Mesenchymal stem cell (in vitro differentiated cells and primary cell): Measurements from ENCODE around the gene TBC1D9.
"Not testable (repeated sequence)": the region's sequence is repeated elsewhere in the genome, so short reads cannot be mapped to it uniquely, and the experiment has no call there.

Experiments
- DNase-seq: peaks from one replicate; pipeline ENCODE4 v3.0.0-alpha.2; 2013
- H2AFZ ChIP-seq: one replicate; pipeline ENCODE4 v1.6.1; 2013; ENCODE audit warnings: low read depth, mild to moderate bottlenecking, control low read depth, inconsistent platforms, low read length, moderate library complexity
- H2AK5ac ChIP-seq: 2 replicates; pipeline ENCODE4 v1.6.1; 2013; ENCODE audit warnings: low read length, moderate library complexity, mild to moderate bottlenecking, inconsistent platforms; ENCODE audit not compliant: severe bottlenecking
- H2BK120ac ChIP-seq: one replicate; pipeline ENCODE4 v1.6.1; 2013; ENCODE audit warnings: low read depth, mild to moderate bottlenecking, inconsistent platforms, low read length, moderate library complexity
- H2BK12ac ChIP-seq, 2 experiments: one replicate each; pipeline ENCODE4 v1.6.1; 2013; ENCODE audit warnings: inconsistent platforms in 2 of 2, low read length in 2 of 2, mild to moderate bottlenecking in 2 of 2, moderate library complexity in 2 of 2, control low read depth in 1 of 2
- H2BK15ac ChIP-seq: one replicate; pipeline ENCODE4 v1.6.1; 2013; ENCODE audit warnings: mild to moderate bottlenecking, low read depth, inconsistent platforms; ENCODE audit not compliant: poor library complexity, severe bottlenecking
- H2BK5ac ChIP-seq: 2 replicates; pipeline ENCODE4 v1.6.1; 2013; ENCODE audit warnings: low read depth, mild to moderate bottlenecking, low read length, control low read depth, inconsistent platforms; ENCODE audit not compliant: poor library complexity, severe bottlenecking
- H3K14ac ChIP-seq, 2 experiments: one replicate each; pipeline ENCODE4 v1.6.1; 2013; ENCODE audit warnings: inconsistent platforms in 2 of 2, low read length in 2 of 2, control low read depth in 1 of 2, mild to moderate bottlenecking in 1 of 2, moderate library complexity in 1 of 2
- H3K18ac ChIP-seq, 2 experiments: one replicate each; pipeline ENCODE4 v1.6.1; 2013; ENCODE audit warnings: inconsistent platforms in 2 of 2, low read length in 2 of 2, control low read depth in 1 of 2, low read depth in 1 of 2, mild to moderate bottlenecking in 1 of 2
- H3K23ac ChIP-seq, 2 experiments: one replicate each; pipeline ENCODE4 v1.6.1; 2013; ENCODE audit warnings: inconsistent platforms in 2 of 2, low read length in 2 of 2, mild to moderate bottlenecking in 2 of 2, moderate library complexity in 2 of 2, control low read depth in 1 of 2
- H3K27ac ChIP-seq: 2 replicates; pipeline ENCODE4 v1.5.1; 2013; ENCODE audit warnings: mild to moderate bottlenecking, moderate library complexity, low read length, control low read depth, inconsistent platforms; ENCODE audit not compliant: poor library complexity, severe bottlenecking
- H3K27me3 ChIP-seq, 2 experiments: 2 replicates each; pipeline versions ENCODE4 v1.6.1 to v1.7.0; 2013; ENCODE audit warnings: low read length in 2 of 2, mild to moderate bottlenecking in 2 of 2, moderate library complexity in 2 of 2, control low read depth in 1 of 2, inconsistent platforms in 1 of 2; ENCODE audit not compliant: control insufficient read depth in 1 of 2, insufficient read depth in 1 of 2
- H3K36me3 ChIP-seq, 2 experiments: 2 replicates each; pipeline versions ENCODE4 v1.6.1 to v1.7.0; 2013; ENCODE audit warnings: low read length in 2 of 2, control low read depth in 1 of 2, inconsistent platforms in 1 of 2, low read depth in 1 of 2, mild to moderate bottlenecking in 1 of 2; ENCODE audit not compliant: insufficient read depth in 2 of 2, control insufficient read depth in 1 of 2
- H3K4ac ChIP-seq, 2 experiments: one replicate each; pipeline ENCODE4 v1.6.1; 2013; ENCODE audit warnings: inconsistent platforms in 2 of 2, low read length in 2 of 2, mild to moderate bottlenecking in 2 of 2, moderate library complexity in 2 of 2, control low read depth in 1 of 2, low read depth in 1 of 2
- H3K4me1 ChIP-seq: 2 replicates; pipeline ENCODE4 v1.6.1; 2013; ENCODE audit warnings: low read depth, low read length, control low read depth; ENCODE audit not compliant: control insufficient read depth, insufficient read depth
- H3K4me2 ChIP-seq: 2 replicates; pipeline ENCODE4 v1.6.1; 2013; ENCODE audit warnings: low read length, mild to moderate bottlenecking, inconsistent platforms; ENCODE audit not compliant: poor library complexity, severe bottlenecking
- H3K4me3 ChIP-seq, 2 experiments: 2 replicates each; pipeline versions ENCODE4 v1.5.1 to v1.7.0; 2013; ENCODE audit warnings: low read length in 2 of 2, mild to moderate bottlenecking in 2 of 2, control low read depth in 1 of 2, low read depth in 1 of 2; ENCODE audit not compliant: insufficient read depth in 1 of 2
- H3K79me1 ChIP-seq: replicated peaks from 2 replicates; pipeline ENCODE4 v1.6.1; 2013; ENCODE audit warnings: mild to moderate bottlenecking, control low read depth, low read length, inconsistent platforms; ENCODE audit not compliant: poor library complexity, severe bottlenecking
- H3K9ac ChIP-seq: 2 replicates; pipeline ENCODE4 v1.7.0; 2013; ENCODE audit warnings: mild to moderate bottlenecking, low read length, moderate library complexity
- H3K9me3 ChIP-seq: 2 replicates; pipeline ENCODE4 v1.7.0; 2013; ENCODE audit warnings: mild to moderate bottlenecking, low read length; ENCODE audit not compliant: control insufficient read depth
- H4K8ac ChIP-seq: one replicate; pipeline ENCODE4 v1.6.1; 2013; ENCODE audit warnings: inconsistent platforms, mild to moderate bottlenecking, low read length, moderate library complexity
- H4K91ac ChIP-seq: one replicate; pipeline ENCODE4 v1.6.1; 2013; ENCODE audit warnings: mild to moderate bottlenecking, low read length, inconsistent platforms
- WGBS: methylation state at CpG from one replicate; pipeline ENCODE4 v1.1.7; 2013; ENCODE audit warnings: mixed read lengths; 5-methylcytosine and 5-hydroxymethylcytosine counted together

Gene TBC1D9

GRCh38 chr4:140789759-140790158 is 33.6 kb upstream of the TBC1D9 start:
- no peak overlapping the region for H3K4me3 ChIP-seq
- DNase-seq, result peak; percentile 33
- WGBS, result 39% methylated on average over 5 of the region's 5 CpGs
- H3K4me1 ChIP-seq, result no peaks in the 10 kb centered on the region
- no peak overlapping the region for H2BK120ac ChIP-seq
- no peaks in the 10 kb centered on the region for H3K36me3 ChIP-seq
- H3K9ac ChIP-seq, result no peak overlapping the region
- no peak overlapping the region for H3K27ac ChIP-seq
- H3K23ac ChIP-seq, result no peak overlapping the region
- no peak overlapping the region for H2BK15ac ChIP-seq
- H3K27me3 ChIP-seq, result no peaks in the 10 kb centered on the region
- H2BK5ac ChIP-seq, result no peak overlapping the region
- no peak overlapping the region for H2AK5ac ChIP-seq
- no peaks in the 10 kb centered on the region for H3K79me1 ChIP-seq
- H3K14ac ChIP-seq, result no peak overlapping the region
- H2BK12ac ChIP-seq, result no peak overlapping the region
- no peak overlapping the region for H2AFZ ChIP-seq
- H4K91ac ChIP-seq, result no peak overlapping the region
- no peak overlapping the region for H3K4ac ChIP-seq
- no peak overlapping the region for H4K8ac ChIP-seq
- H3K18ac ChIP-seq, result no peak overlapping the region
- H3K4me2 ChIP-seq, result no peak overlapping the region
- H3K9me3 ChIP-seq, result no peaks in the 10 kb centered on the region

- not testable (repeated sequence) for H2AFZ ChIP-seq, H3K4me3 ChIP-seq, H3K23ac ChIP-seq, H3K36me3 ChIP-seq, H3K14ac ChIP-seq, H4K8ac ChIP-seq, H2BK15ac ChIP-seq, H3K27me3 ChIP-seq, H3K27ac ChIP-seq, H3K4ac ChIP-seq, H2BK12ac ChIP-seq, H3K18ac ChIP-seq, H4K91ac ChIP-seq, H3K79me1 ChIP-seq, DNase-seq, H2BK120ac ChIP-seq, H3K4me1 ChIP-seq, H3K9ac ChIP-seq, H2AK5ac ChIP-seq, H3K4me2 ChIP-seq, H3K9me3 ChIP-seq, H2BK5ac ChIP-seq
Measured at GRCh38 chr4:140782787-140783186, 26.6 kb upstream of the TBC1D9 start.

- Histone ChIP-seq H4K91ac (no peak overlapping the region), H3K9me3 (no peaks in the 10 kb centered on the region), H2BK120ac (no peak overlapping the region), H3K18ac (no peak overlapping the region), H3K9ac (no peak overlapping the region), H3K36me3 (no peaks in the 10 kb centered on the region), H2AK5ac (no peak overlapping the region), H2BK5ac (no peak overlapping the region), H3K4me3 (no peak overlapping the region), H4K8ac (no peak overlapping the region), H3K27ac (no peak overlapping the region), H3K4me2 (no peak overlapping the region), H3K14ac (no peak overlapping the region), H2BK12ac (no peak overlapping the region), H3K79me1 (no peaks in the 10 kb centered on the region), H3K4ac (no peak overlapping the region), H2BK15ac (no peak overlapping the region), H3K27me3 (no peaks in the 10 kb centered on the region), H3K23ac (no peak overlapping the region), H2AFZ (no peak overlapping the region), H3K4me1 (no peaks in the 10 kb centered on the region)
- no peak for DNase-seq
- 73% methylated on average over 1 of the region's 3 CpGs for WGBS
Measured at GRCh38 chr4:140781596-140781995, 25.4 kb upstream of the TBC1D9 start.

GRCh38 chr4:140777894-140778293 is 21.7 kb upstream of the TBC1D9 start:
- H3K4ac ChIP-seq, result no peak overlapping the region
- no peak overlapping the region for H3K4me3 ChIP-seq
- WGBS, result no CpG with 5 or more reads among the region's 2 CpGs
- H2BK5ac ChIP-seq, result no peak overlapping the region
- H2BK12ac ChIP-seq, result no peak overlapping the region
- no peak overlapping the region for H2AK5ac ChIP-seq
- no peaks in the 10 kb centered on the region for H3K36me3 ChIP-seq
- no peak overlapping the region for H3K27ac ChIP-seq
- no peaks in the 10 kb centered on the region for H3K9me3 ChIP-seq
- no peak overlapping the region for H3K18ac ChIP-seq
- no peaks in the 10 kb centered on the region for H3K4me1 ChIP-seq
- H3K14ac ChIP-seq, result no peak overlapping the region
- no peak overlapping the region for H4K91ac ChIP-seq
- H2AFZ ChIP-seq, result no peak overlapping the region
- H3K79me1 ChIP-seq, result no peaks in the 10 kb centered on the region
- no peak overlapping the region for H2BK120ac ChIP-seq
- H4K8ac ChIP-seq, result no peak overlapping the region
- no peak overlapping the region for H3K9ac ChIP-seq
- H3K27me3 ChIP-seq, result no peaks in the 10 kb centered on the region
- no peak overlapping the region for H2BK15ac ChIP-seq
- no peak overlapping the region for H3K4me2 ChIP-seq
- no peak overlapping the region for H3K23ac ChIP-seq
- DNase-seq, result no peak
